ENCODE results near the gene OSCAR.

GRCh38 chr19:54094426-54095000 is 6.1 kb downstream of the OSCAR start:
- TF ChIP-seq EP300 (IDR thresholded peaks at IDR 0.05) (no peak), POLR2AphosphoS5 (IDR thresholded peaks at IDR 0.05) (no peak), POLR2A (IDR thresholded peaks at IDR 0.05; ENCODE audit: low read depth) (no peak)
- TF ChIP-seq, protein P1, sequence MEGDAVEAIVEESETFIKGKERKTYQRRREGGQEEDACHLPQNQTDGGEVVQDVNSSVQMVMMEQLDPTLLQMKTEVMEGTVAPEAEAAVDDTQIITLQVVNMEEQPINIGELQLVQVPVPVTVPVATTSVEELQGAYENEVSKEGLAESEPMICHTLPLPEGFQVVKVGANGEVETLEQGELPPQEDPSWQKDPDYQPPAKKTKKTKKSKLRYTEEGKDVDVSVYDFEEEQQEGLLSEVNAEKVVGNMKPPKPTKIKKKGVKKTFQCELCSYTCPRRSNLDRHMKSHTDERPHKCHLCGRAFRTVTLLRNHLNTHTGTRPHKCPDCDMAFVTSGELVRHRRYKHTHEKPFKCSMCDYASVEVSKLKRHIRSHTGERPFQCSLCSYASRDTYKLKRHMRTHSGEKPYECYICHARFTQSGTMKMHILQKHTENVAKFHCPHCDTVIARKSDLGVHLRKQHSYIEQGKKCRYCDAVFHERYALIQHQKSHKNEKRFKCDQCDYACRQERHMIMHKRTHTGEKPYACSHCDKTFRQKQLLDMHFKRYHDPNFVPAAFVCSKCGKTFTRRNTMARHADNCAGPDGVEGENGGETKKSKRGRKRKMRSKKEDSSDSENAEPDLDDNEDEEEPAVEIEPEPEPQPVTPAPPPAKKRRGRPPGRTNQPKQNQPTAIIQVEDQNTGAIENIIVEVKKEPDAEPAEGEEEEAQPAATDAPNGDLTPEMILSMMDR (IDR thresholded peaks at IDR 0.05): no peak

All from esophagus muscularis mucosa (tissue), 4 donors.